C4-2B (cell line): Measurements from ENCODE around the gene TTC28.
"Not testable (repeated sequence)": the region's sequence is repeated elsewhere in the genome, so short reads cannot be mapped to it uniquely, and the experiment has no call there.

ENCODE experiments used
- CTCF ChIP-seq: fragments of 450-650 bp; conservative IDR thresholded peaks from 2 replicates; pipeline ENCODE4 v1.5.1; 2017; ENCODE audit warnings: mild to moderate bottlenecking
- ZFX ChIP-seq: fragments of 450-650 bp; IDR thresholded peaks from 2 replicates; pipeline ENCODE4 v1.6.1; 2017

GRCh38 chr22:28689796-28690195, 10.2 kb upstream of the TTC28 start:
- not testable (repeated sequence) for TF ChIP-seq CTCF, ZFX
